ENCODE measurements around the gene ST3GAL4.

- TF ChIP-seq CTCF (conservative IDR thresholded peaks at IDR 0.05): no peak
- TF ChIP-seq EZH2 (IDR thresholded peaks at IDR 0.05; ENCODE audit: low read depth): no peak
These were observed 95.8 kb downstream of the ST3GAL4 start for GRCh38 chr11:126451211-126451802.

All from PC-9 (cell line).